OCI-LY7 (cell line): ENCODE measurements around the gene TMEM221.

Experiments used
- EZH2phosphoT487 ChIP-seq: fragments of 200-600 bp; sonication (generic); IDR thresholded peaks from 2 replicates; pipeline ENCODE4 v1.6.1; 2018; ENCODE audit warnings: low read depth, borderline replicate concordance, mild to moderate bottlenecking, mixed run types, antibody characterized with exemption, low read length, moderate library complexity, mixed read lengths
- TF ChIP-seq, protein P1 (sequence below): fragments of 200-600 bp; sonication (generic); conservative IDR thresholded peaks from 2 replicates; pipeline ENCODE4 v1.5.1; 2014; ENCODE audit warnings: mild to moderate bottlenecking, antibody characterized with exemption, low read length, moderate library complexity, mixed read lengths

DNA sequence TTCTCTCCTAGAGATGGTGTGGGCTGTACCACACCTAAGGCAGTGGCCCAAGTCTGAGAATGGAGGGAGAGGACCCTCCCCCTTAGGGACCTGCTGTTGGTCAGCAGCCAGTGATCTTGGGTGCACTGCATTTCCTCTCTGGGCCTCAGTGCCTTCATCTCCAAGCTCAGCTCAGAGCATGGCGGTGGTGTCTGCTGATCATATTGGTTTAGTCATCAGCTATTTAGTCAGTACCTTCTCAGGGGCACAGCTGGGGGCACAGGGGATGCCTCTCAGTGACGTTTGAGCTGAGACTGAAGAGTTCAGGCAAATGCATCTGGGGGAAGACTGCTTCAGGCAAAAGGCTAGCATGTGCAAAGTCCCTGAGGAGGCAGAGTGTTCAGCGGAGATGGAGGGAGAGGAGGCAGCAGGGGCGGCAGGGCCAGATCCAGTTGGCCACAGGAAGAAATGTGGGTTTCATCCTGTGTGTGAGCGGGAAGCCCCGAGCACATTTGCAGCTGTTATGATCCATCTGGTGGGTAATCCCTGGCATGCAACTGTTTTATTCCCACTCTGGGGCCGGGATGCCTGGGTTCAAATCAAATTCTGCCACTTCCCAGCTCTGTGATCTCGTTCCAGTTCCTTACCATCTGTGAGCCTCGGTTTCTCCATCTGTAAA is 47.3 kb upstream of the TMEM221 start:
- TF ChIP-seq, protein P1, sequence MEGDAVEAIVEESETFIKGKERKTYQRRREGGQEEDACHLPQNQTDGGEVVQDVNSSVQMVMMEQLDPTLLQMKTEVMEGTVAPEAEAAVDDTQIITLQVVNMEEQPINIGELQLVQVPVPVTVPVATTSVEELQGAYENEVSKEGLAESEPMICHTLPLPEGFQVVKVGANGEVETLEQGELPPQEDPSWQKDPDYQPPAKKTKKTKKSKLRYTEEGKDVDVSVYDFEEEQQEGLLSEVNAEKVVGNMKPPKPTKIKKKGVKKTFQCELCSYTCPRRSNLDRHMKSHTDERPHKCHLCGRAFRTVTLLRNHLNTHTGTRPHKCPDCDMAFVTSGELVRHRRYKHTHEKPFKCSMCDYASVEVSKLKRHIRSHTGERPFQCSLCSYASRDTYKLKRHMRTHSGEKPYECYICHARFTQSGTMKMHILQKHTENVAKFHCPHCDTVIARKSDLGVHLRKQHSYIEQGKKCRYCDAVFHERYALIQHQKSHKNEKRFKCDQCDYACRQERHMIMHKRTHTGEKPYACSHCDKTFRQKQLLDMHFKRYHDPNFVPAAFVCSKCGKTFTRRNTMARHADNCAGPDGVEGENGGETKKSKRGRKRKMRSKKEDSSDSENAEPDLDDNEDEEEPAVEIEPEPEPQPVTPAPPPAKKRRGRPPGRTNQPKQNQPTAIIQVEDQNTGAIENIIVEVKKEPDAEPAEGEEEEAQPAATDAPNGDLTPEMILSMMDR = no peak
- TF ChIP-seq EZH2phosphoT487 = no peak
